AG09319 (cell line): ENCODE data around the gene USPL1.
A peak's percentile ranks its signal among the peaks of the same experiment; 100 is the strongest.

Experiments used
- DNase-seq: peaks from one replicate; pipeline ENCODE4 v3.0.0-alpha.2; 2010; ENCODE audit warnings: low read depth; ENCODE audit errors: extremely low read depth
- TF ChIP-seq, protein P1 (sequence below): IDR thresholded peaks from 2 replicates; pipeline ENCODE4 v1.5.1; 2011; ENCODE audit warnings: low read depth, mild to moderate bottlenecking, inconsistent platforms, low read length, moderate library complexity

The USPL1 gene

DNA sequence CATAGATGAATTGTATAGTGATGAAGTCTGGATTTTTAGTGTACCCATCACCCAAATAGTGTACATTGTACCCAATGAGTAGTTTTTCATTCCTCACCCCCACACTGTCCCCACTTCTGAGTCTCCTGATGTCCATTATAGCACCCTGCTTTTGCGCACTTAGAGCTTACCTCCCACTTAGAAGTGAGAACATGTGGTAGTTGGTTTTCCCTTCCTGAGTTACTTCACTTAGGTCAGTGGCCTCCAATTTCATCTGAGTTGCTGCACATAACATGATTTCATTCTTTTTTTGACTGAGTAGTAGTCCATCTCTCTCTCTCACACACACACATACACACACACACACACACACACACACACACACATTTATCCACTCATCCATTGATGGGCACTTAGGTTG is 74.4 kb downstream of the USPL1 start:
- TF ChIP-seq, protein P1, sequence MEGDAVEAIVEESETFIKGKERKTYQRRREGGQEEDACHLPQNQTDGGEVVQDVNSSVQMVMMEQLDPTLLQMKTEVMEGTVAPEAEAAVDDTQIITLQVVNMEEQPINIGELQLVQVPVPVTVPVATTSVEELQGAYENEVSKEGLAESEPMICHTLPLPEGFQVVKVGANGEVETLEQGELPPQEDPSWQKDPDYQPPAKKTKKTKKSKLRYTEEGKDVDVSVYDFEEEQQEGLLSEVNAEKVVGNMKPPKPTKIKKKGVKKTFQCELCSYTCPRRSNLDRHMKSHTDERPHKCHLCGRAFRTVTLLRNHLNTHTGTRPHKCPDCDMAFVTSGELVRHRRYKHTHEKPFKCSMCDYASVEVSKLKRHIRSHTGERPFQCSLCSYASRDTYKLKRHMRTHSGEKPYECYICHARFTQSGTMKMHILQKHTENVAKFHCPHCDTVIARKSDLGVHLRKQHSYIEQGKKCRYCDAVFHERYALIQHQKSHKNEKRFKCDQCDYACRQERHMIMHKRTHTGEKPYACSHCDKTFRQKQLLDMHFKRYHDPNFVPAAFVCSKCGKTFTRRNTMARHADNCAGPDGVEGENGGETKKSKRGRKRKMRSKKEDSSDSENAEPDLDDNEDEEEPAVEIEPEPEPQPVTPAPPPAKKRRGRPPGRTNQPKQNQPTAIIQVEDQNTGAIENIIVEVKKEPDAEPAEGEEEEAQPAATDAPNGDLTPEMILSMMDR, result no peak
- no peak for DNase-seq

DNA sequence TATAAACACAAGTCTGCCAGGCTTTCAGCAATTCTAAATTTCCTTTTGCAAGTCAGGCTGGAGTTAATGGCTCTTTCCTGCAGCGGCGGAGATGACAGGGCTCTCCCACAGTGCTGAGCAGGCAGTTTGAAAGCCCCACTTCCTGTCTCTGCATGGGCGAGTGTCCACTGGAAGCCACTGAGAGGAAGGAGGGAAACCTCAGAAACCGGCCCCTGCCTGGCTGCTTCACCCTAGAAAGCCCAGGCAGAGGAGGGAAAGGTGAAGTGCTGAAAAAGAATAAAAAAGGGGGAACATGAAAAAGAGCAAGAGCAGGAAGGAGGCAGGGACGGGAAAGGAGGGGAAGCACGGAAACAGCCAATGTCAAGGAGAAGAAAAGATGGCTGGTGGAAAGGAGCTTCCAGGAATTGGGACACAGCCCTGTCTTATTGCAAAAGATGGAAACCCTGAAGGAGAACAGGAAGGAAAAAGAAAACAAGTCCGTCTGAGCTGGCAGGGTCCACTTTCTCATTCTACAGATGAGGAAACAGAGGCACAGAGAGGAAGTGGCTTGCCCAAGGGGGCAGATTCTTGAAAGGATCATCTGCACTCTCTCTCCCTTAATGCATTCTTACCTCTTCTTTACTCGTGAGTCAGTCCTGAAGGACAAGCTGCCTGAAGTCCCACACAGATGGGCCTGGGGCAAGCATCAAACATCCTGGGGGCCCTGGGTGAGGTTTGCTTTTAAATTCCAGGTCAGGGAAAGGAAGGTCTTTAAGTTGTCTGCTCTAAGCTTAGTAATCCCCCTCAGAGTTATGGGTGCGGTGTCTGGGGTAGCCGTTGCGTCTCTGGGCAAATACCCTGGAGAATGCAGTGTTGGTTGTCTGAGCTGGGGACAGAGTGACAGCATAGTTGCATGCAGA is 78.8 kb downstream of the USPL1 start:
- no peak for DNase-seq
- TF ChIP-seq, protein P1, result no peak

DNA sequence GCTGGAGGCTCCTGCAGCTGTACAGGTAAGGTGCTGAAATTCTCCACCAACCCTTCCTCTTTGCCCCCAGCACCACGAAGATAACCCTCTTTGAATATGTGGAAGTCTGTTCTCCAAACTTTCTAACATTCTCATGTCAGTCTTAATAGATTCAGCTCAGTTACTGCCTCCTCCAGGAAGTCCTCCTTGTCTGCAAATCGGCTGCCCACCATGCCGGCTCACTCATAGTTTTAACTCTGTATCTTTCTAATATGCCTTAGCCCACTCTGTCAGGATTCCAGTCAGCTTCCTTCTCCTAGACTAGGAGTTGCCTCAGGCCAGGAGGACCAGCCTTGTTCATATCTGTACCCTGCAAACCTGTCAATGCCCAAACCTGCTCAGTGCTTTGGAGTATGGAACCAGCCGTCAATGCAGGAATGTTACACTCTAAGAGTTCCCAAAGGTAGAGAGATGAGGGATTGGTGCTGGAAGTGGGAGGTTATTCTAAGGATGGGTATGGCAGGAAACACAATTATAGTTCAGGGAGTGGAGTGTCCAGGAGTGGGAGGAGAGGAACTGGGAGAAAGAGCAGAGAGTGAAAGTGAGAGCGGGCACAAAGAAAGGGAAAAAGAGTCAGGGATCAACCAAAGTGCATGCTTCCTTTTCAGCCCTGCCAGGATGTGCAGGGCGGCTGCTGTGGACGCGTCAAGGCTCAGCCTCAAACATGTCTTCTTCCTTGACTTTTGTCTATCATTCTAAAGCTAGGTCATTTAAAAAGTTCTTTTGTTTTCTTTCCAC is 79.6 kb downstream of the USPL1 start:
- no peak for DNase-seq
- TF ChIP-seq, protein P1, result no peak

DNA sequence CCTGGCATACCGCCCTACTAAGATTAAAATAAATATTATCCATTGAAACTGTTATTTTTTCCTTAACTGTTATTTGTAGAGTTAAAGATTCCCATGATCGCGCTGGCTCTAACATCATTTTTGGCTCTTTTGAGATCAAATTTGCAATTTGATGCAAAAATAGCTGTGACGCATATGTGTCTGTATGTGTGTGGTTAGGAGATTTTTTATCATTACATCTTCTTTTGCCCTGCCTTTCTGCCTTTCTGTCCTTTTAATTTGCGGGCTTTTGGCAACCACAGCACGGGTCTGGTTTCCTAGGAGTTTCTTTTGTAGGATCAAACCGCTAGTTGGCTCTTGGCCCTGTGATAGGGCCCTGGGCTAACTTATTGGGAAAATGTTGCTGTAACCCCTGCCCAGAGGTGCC is 80.3 kb downstream of the USPL1 start:
- peak; percentile 32 for DNase-seq
- TF ChIP-seq, protein P1, result no peak

DNA sequence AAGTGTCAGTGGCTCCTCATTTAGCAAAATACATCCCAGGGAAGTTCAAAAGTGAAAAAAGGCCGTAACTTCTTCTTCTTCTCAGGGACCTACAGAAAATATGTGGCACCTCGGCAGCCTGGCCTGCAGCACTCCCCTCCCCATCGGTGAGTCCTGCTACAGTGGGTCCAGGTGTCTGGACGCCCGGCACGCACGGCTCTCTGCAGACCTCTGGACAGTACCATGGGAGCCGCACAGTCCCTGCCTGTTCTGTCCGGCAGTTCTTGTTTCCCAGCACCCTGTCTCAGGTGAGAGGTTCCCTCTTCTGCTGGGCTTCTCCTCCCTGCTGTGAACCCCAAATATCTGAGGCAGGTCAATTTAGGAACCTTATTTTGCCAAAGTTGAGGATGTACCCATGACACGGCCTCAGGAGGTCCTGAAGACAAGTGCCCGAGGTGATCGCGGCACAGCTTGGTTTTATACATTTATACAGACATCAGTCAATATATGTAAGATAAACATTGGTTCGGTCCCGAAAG is 80.8 kb downstream of the USPL1 start:
- TF ChIP-seq, protein P1, result no peak
- no peak for DNase-seq

DNA sequence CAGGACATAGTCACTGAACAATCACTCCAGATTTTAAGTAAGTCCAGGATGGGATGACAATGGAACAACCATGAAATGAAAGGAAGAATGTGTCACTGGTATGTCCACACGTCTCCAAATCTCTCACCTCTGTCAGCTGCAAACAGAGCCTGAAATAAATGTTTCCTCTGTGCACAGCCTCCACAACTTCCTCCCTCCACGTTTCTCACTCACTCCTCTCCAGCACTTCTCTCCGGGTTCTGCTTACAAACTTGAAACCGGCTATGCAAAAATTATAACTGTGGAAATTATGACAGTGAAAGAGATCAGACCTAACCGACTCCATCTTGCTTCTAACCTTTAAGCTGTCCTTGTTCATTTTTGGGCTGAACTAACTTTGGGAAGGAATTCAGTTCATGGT is 82.6 kb downstream of the USPL1 start:
- TF ChIP-seq, protein P1, result no peak
- DNase-seq, result no peak

DNA sequence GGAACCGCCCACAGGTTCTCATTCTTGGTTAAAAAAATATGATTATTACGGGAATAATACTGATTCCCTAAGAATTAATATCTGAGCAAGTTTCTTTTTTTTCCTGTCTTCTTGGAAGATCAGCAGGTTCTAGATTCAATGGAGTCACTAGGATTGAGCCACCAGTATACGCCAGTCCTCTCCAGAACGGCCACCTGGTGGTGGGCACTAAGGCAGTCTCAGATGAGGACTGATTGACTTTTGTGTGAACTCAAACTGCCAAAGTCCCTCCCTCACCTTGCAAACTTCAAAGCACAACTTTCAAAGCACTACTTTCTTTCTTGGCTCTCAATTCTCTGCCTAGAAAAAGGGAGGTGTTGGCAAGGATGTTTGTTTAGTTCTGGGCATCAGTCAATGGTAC is 84.3 kb downstream of the USPL1 start:
- DNase-seq, result no peak
- TF ChIP-seq, protein P1, result no peak
